Stimulated activated CD8-positive, alpha-beta memory T cell treated with anti-CD3 and anti-CD28 coated beads, Interleukin-2, amount 100 ng/mL, for 1 hour (primary cell): ENCODE measurements around the gene EFHC2.
"Not testable (repeated sequence)": the region's sequence is repeated elsewhere in the genome, so short reads cannot be mapped to it uniquely, and the experiment has no call there.

Source experiments
- DNase-seq, 2 donors: peaks; one replicate each; pipeline ENCODE4 v3.0.0-alpha.2; 2020; ENCODE audit warnings: low read depth in 2 of 2

EFHC2 gene

GRCh38 chrX:44299177-44299576 is 44.3 kb downstream of the EFHC2 start:
- no peak for DNase-seq

GRCh38 chrX:44291468-44292092 is 51.9 kb downstream of the EFHC2 start:
- DNase-seq: no peak

GRCh38 chrX:44290718-44291117 is 52.8 kb downstream of the EFHC2 start:
- DNase-seq: no peak

GRCh38 chrX:44282753-44283152 is 60.7 kb downstream of the EFHC2 start:
- no peak for DNase-seq

- DNase-seq: no peak
Measured at GRCh38 chrX:44280116-44280515, 63.4 kb downstream of the EFHC2 start.

GRCh38 chrX:44274096-44274495 is 69.4 kb downstream of the EFHC2 start:
- no peak for DNase-seq

GRCh38 chrX:44267861-44268260 is 75.6 kb downstream of the EFHC2 start:
- DNase-seq: no peak

- DNase-seq: no peak
Measured at GRCh38 chrX:44267116-44267515, 76.4 kb downstream of the EFHC2 start.

- DNase-seq: no peak
Measured at GRCh38 chrX:44265559-44265958, 77.9 kb downstream of the EFHC2 start.

GRCh38 chrX:44264936-44265335 is 78.5 kb downstream of the EFHC2 start:
- DNase-seq: no peak

GRCh38 chrX:44261286-44261685 is 82.2 kb downstream of the EFHC2 start:
- no peak for DNase-seq

GRCh38 chrX:44260609-44261008 is 82.9 kb downstream of the EFHC2 start:
- no peak for DNase-seq

GRCh38 chrX:44255742-44256141 is 87.7 kb downstream of the EFHC2 start:
- DNase-seq: not testable (repeated sequence)

GRCh38 chrX:44253575-44253942 is 89.9 kb downstream of the EFHC2 start:
- no peak for DNase-seq

GRCh38 chrX:44252688-44253574 is 90.5 kb downstream of the EFHC2 start:
- DNase-seq: peak; percentile 34 to 38

GRCh38 chrX:44247468-44247867 is 96.0 kb downstream of the EFHC2 start:
- no peak for DNase-seq

- no peak for DNase-seq
Measured at GRCh38 chrX:44246826-44247225, 96.6 kb downstream of the EFHC2 start.

GRCh38 chrX:44245733-44246132 is 97.7 kb downstream of the EFHC2 start:
- DNase-seq: no peak

- DNase-seq: no peak
Measured at GRCh38 chrX:44244008-44244407, 99.5 kb downstream of the EFHC2 start.

GRCh38 chrX:44241546-44241945 is 101.9 kb downstream of the EFHC2 start:
- no peak for DNase-seq

- no peak for DNase-seq
Measured at GRCh38 chrX:44240036-44240435, 103.4 kb downstream of the EFHC2 start.

GRCh38 chrX:44239036-44239435 is 104.4 kb downstream of the EFHC2 start:
- DNase-seq: no peak

GRCh38 chrX:44235534-44235933 is 107.9 kb downstream of the EFHC2 start:
- no peak for DNase-seq
